Adrenal gland (tissue), 12 donors: Measurements from ENCODE around the gene PLXNA4. TPM values are rescaled to one million over a fixed set of nuclear protein-coding genes. Genes with fewer than 3 reads are reported as not detected.

Source experiments
- DNase-seq, 7 donors: peaks; one replicate each; pipeline ENCODE4 v3.0.0-alpha.2; 2019 to 2020
- H3K27ac ChIP-seq, 5 donors: fragments of 200-600 bp; sonication (generic) in 4 of 5; 1 replicate in 3 of 5; 2 replicates in 2 of 5; pipeline versions ENCODE4 v1.5.1 to v1.8.0; 2016 to 2020; ENCODE audit warnings: mild to moderate bottlenecking in 1 of 5
- H3K27me3 ChIP-seq: fragments of 200-600 bp; 2 replicates; pipeline ENCODE4 v1.8.0; 2021
- H3K36me3 ChIP-seq, 2 donors: fragments of 200-600 bp; replicated peaks in 1 of 2; 1 replicate in 1 of 2; 2 replicates in 1 of 2; pipeline versions ENCODE4 v1.5.1 to v1.8.0; 2018 to 2022
- H3K4me1 ChIP-seq, 2 donors: fragments of 200-600 bp; replicated peaks in 1 of 2; 1 replicate in 1 of 2; 2 replicates in 1 of 2; pipeline versions ENCODE4 v1.5.1 to v1.8.0; 2018 to 2021
- H3K4me3 ChIP-seq, 4 donors: fragments of 200-600 bp; sonication (generic) in 3 of 4; one replicate each; pipeline ENCODE4 v1.5.1; 2016 to 2018
- H3K9me3 ChIP-seq, 3 donors: fragments of 200-600 bp; sonication (generic) in 1 of 3; replicated peaks in 1 of 3; 1 replicate in 2 of 3; 2 replicates in 1 of 3; pipeline versions ENCODE4 v1.5.1 to v1.8.0; 2016 to 2021
- POLR2A ChIP-seq, 2 donors: fragments of 450-650 bp; IDR thresholded peaks; one replicate each; pipeline ENCODE4 v1.6.1; 2017; ENCODE audit warnings: antibody characterized with exemption in 2 of 2, mild to moderate bottlenecking in 2 of 2, moderate library complexity in 1 of 2
- WGBS, 4 donors: extraction: QIAGEN DNeasy Blood & Tissue Kit in 2 of 4; methylation state at CpG; one replicate each; pipeline versions ENCODE4 v1.1.5 to v1.1.7; 2013 to 2017; 5-methylcytosine and 5-hydroxymethylcytosine counted together
- intact Hi-C, 2 donors: fragments of 100-400 bp; cut with DNase I; formaldehyde crosslinking; loops; one replicate each; pipeline versions ENCODE4 v1.14.1 to v1.15.0; 2022 to 2023
- polyA plus RNA-seq, 3 donors: library from polyadenylated mRNA; stranded (reverse); fragments of 200-250 nt in 2 of 3; fragments of 350-450 nt in 1 of 3; fragmentation: Illumina TruSeq in 1 of 3; extraction: RNeasy Lipid Tissue Mini Kit (QIAGEN cat#74804) in 1 of 3; gene quantifications; one replicate each; pipeline ENCODE4 v1.2.3, GENCODE V29; 2013 to 2014
- total RNA-seq, 9 donors: library from RNA; depleted of rRNA in 4 of 9; stranded (reverse); fragments of >200 nt in 4 of 9; fragments of 120-200 nt in 1 of 9; fragmentation: NEBNext Ultra II Directional in 1 of 9; extraction: Animal tissue kit (Norgen Biotek cat#: 25700) in 1 of 9; gene quantifications; one replicate each; pipeline versions ENCODE4 v1.1.0 to v1.2.4, GENCODE V29; 2013 to 2023
- TF ChIP-seq, protein P1 (sequence below), 6 experiments: fragments of 450-650 bp in 4 of 6; fragments of 200-600 bp in 2 of 6; sonication (generic) in 1 of 6; IDR thresholded peaks; 1 replicate in 5 of 6; 2 replicates in 1 of 6; pipeline versions ENCODE4 v1.5.1 to v1.8.0; 2016 to 2021; ENCODE audit warnings: antibody characterized with exemption in 6 of 6, mild to moderate bottlenecking in 2 of 6, moderate library complexity in 1 of 6
- donor health status: healthy with polysubstance abuse.
- donor health status: Bipolar disorder and iron deficiency.
- donor health status: DM: yes; HTN: yes; CAD: no.
- donor health status: DM: no; HTN: no; CAD: no.
- donor health status: DM: no; HTN: no; CAD: no.
- donor health status: DM: yes; HTN: yes; CAD: no.

PLXNA4 gene
- total and polyA plus RNA-seq, 12 donors, result 0.99 to 10.7 (median 3.6) TPM

DNA sequence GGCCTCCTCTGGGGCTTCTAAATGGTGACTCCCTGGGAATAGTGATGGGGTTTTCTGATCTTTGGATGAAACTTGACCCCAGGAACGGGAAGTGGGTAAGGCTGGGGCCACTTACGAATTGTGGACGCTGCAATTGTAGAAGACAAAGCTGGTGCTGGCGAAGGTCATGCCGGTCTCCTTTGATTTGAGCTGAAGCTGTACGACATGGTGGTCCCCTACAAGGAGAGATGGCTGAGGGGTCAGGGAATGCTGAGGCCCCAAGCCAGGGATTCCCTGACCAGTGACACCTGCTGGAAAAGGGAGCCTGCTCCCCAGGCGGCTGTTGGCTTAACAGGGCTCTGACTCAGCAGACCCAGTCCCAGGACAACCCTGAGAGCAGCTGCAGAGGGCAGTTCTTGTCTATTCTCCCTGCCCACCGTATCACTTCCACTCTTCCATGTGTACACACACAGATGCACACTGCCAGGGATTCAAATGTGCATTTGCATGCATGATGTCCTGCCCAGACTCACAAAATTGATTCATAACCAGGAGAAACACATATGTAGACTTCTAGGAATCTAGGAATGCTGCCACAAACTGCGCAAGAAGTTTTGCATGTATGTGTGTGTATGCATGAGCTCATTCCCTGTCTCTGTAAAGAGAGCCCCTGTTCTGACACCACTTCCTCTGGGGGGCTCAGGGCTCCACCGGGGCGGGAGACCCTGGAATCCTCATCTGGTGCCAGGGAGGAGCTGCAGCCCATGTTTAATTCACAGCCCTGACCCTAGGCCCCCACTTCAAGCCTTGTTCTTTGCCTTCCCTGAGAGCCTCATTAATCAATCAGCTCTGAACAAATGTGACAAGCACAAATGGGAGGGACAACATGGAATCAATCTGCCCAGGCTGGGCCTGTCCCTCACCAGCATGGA, 350.0 kb downstream of the PLXNA4 start:
- no peaks in the 10 kb centered on the region for H3K4me1 ChIP-seq
- H3K4me3 ChIP-seq, result no peak overlapping the region
- no peak overlapping the region for H3K27ac ChIP-seq
- H3K27me3 ChIP-seq, result no peaks in the 10 kb centered on the region
- intact Hi-C loops, result no loop called here
- TF ChIP-seq, protein P1, sequence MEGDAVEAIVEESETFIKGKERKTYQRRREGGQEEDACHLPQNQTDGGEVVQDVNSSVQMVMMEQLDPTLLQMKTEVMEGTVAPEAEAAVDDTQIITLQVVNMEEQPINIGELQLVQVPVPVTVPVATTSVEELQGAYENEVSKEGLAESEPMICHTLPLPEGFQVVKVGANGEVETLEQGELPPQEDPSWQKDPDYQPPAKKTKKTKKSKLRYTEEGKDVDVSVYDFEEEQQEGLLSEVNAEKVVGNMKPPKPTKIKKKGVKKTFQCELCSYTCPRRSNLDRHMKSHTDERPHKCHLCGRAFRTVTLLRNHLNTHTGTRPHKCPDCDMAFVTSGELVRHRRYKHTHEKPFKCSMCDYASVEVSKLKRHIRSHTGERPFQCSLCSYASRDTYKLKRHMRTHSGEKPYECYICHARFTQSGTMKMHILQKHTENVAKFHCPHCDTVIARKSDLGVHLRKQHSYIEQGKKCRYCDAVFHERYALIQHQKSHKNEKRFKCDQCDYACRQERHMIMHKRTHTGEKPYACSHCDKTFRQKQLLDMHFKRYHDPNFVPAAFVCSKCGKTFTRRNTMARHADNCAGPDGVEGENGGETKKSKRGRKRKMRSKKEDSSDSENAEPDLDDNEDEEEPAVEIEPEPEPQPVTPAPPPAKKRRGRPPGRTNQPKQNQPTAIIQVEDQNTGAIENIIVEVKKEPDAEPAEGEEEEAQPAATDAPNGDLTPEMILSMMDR (IDR thresholded peaks at IDR 0.05), result no peak
- TF ChIP-seq POLR2A (IDR thresholded peaks at IDR 0.05), result no peak
- no peaks in the 10 kb centered on the region for H3K36me3 ChIP-seq
- no peak for DNase-seq
- H3K9me3 ChIP-seq, result no peaks in the 10 kb centered on the region
- WGBS, 4 donors, result 69 to 82% (median 76%) methylated on average over 8 to 11 of the region's 11 CpGs

DNA sequence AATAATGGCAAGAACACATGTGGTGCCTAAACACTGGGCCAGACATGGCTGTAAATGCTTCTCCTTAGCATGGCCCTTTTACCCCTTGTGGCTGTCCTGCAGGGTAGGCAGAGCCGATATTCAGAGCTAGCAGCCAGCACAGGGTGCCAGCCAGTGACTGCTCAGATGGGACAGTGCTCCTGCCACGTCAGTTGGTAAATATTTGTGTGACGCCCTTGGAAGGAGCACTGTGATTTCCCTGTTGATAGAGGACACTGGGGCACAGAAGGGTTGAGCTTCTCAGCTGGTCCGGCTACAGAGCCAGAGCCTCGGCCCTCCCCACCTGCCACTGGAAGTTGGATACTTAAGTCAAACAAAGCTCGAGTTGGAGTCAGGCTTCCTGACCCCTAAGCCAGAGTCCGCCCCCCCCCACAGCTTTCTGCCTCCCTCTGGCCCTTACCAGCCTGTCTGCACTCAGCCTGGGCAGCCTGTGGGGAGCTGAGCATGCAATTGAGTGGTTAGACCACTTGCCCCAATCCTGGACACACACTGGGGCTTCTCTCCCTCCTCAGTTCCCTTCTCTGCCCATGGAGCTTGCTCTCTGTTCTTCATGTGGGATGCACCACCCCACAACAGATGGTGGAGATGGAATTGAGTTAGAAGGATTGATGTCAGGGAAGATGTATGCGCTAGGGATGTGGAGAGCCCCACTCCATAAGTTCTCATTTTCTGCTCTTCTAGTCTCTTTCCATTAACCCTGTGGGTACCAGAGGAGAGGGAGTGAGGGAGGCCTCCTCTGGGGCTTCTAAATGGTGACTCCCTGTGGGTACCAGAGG, 350.8 kb downstream of the PLXNA4 start:
- Histone ChIP-seq H3K4me1 (no peaks in the 10 kb centered on the region), H3K36me3 (no peaks in the 10 kb centered on the region), H3K27me3 (no peaks in the 10 kb centered on the region), H3K27ac (no peak overlapping the region), H3K4me3 (no peak overlapping the region), H3K9me3 (no peaks in the 10 kb centered on the region)
- intact Hi-C loops, result no loop called here
- TF ChIP-seq, protein P1 (IDR thresholded peaks at IDR 0.05), result no peak
- no peak for TF ChIP-seq POLR2A (IDR thresholded peaks at IDR 0.05)
- DNase-seq, result no peak
- 52 to 77% (median 61%) methylated on average over 1 to 8 of the region's 8 CpGs for WGBS, 4 donors

DNA sequence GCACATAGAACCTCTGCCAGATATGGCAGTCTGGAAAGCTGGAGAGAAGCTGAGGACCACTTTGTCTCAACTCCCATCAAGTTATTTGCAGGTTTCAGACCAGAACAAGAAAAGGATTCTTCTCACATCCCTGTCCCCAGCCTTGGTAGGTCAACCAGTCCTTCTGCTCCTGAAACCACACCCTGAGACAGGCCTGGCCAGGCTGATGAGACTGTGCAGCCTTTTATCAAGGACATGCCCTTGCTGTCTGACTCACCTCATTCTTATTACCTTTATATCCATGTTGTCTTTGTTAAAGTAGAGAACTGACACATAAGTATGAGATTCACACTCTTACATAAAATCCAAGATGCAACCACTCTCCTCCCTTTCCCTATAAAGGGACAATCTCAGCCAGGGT, 354.9 kb downstream of the PLXNA4 start:
- no peak overlapping the region for H3K27ac ChIP-seq
- intact Hi-C loops, result no loop called here
- H3K9me3 ChIP-seq, result no peaks in the 10 kb centered on the region
- no peaks in the 10 kb centered on the region for H3K4me1 ChIP-seq
- DNase-seq, result no peak
- TF ChIP-seq, protein P1 (IDR thresholded peaks at IDR 0.05), result no peak
- TF ChIP-seq POLR2A (IDR thresholded peaks at IDR 0.05), result no peak
- H3K4me3 ChIP-seq, result no peak overlapping the region
- no peaks in the 10 kb centered on the region for H3K27me3 ChIP-seq
- no peaks in the 10 kb centered on the region for H3K36me3 ChIP-seq

DNA sequence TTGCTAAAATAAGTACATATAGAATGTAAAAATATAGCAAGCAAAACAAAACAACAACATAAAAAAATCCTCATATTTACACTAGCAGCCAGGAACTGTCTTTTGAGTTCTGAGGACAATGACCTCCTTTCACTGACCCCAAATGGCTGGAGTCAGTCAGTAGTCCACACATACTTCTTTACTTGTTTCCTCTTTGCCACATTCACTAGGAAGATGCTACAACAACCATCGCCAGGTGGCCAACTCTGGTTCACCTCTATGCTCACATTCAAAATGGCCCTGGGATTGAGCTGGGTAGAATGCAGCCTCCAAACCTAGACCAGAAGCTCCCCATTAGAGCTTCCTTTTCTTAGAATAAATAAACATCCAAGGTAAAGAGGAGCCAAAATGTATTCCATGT, 356.2 kb downstream of the PLXNA4 start:
- 81 to 93% (median 89%) methylated on average over 1 of the region's 1 CpG for WGBS, 4 donors
- DNase-seq, result no peak
- Histone ChIP-seq H3K4me1 (no peaks in the 10 kb centered on the region), H3K4me3 (no peak overlapping the region), H3K9me3 (no peaks in the 10 kb centered on the region), H3K27me3 (no peaks in the 10 kb centered on the region), H3K36me3 (no peaks in the 10 kb centered on the region), H3K27ac (no peak overlapping the region)
- TF ChIP-seq, protein P1 (IDR thresholded peaks at IDR 0.05), result no peak
- TF ChIP-seq POLR2A (IDR thresholded peaks at IDR 0.05), result no peak
- intact Hi-C loops, result no loop called here
